Caco-2 (cell line): Measurements from ENCODE around the gene PBOV1. TPM values are rescaled to one million over a fixed set of nuclear protein-coding genes. Genes with fewer than 3 reads are reported as not detected.

ENCODE experiments used
- BruUV-seq: library from RNA; stranded (reverse); fragments of 400-500 nt; replicated peaks from 2 replicates; lab custom pipeline; 2021; lab: Mats Ljungman, UMichigan
- CTCF ChIA-PET: fragments of 300-600 bp; sonication (Branson Sonifier 250); formaldehyde crosslinking; loops from one replicate; lab custom pipeline; 2022; ENCODE audit warnings: antibody characterized with exemption; lab: Charles Lee
- POLR2A ChIA-PET: fragments of 300-600 bp; sonication (Branson Sonifier 250); formaldehyde crosslinking; loops from one replicate; lab custom pipeline; 2022; ENCODE audit warnings: antibody characterized with exemption; lab: Charles Lee
- DNase-seq, 2 experiments: peaks; one replicate each; pipeline versions ENCODE4 v3.0.0 to v3.0.0-alpha.2; 2020 to 2022
- H3K27me3 ChIP-seq: replicated peaks from 2 replicates; pipeline ENCODE4 v1.6.0; 2011; ENCODE audit warnings: low read length; ENCODE audit not compliant: control insufficient read depth, insufficient read depth
- H3K36me3 ChIP-seq: 2 replicates; pipeline ENCODE4 v1.5.1; 2011; ENCODE audit warnings: low read length; ENCODE audit not compliant: control insufficient read depth, insufficient read depth
- H3K4me1 ChIP-seq: fragments of 250-450 bp; sonication (Bioruptor Pico); 2 replicates; pipeline ENCODE4 v1.5.1; 2020; ENCODE audit warnings: mild to moderate bottlenecking
- H3K4me3 ChIP-seq: 2 replicates; pipeline ENCODE4 v1.5.1; 2011; ENCODE audit warnings: low read depth, mild to moderate bottlenecking, control low read depth, low read length
- H3K9me3 ChIP-seq: fragments of 250-450 bp; sonication (Bioruptor Pico); 2 replicates; pipeline ENCODE4 v1.5.1; 2020; ENCODE audit warnings: mild to moderate bottlenecking, moderate library complexity
- H3K27ac Mint-ChIP-seq: one replicate; pipeline ENCODE4 v1.8.0; 2022; ENCODE audit warnings: mixed read lengths; ENCODE audit not compliant: unreplicated experiment
- H3K27me3 Mint-ChIP-seq: one replicate; pipeline ENCODE4 v1.8.0; 2022; ENCODE audit warnings: mixed read lengths; ENCODE audit not compliant: insufficient read depth, unreplicated experiment
- H3K36me3 Mint-ChIP-seq: one replicate; pipeline ENCODE4 v1.8.0; 2022; ENCODE audit warnings: mild to moderate bottlenecking, mixed read lengths; ENCODE audit not compliant: insufficient read depth, unreplicated experiment
- H3K4me1 Mint-ChIP-seq: one replicate; pipeline ENCODE4 v1.8.0; 2022; ENCODE audit warnings: low read depth, mixed read lengths; ENCODE audit not compliant: unreplicated experiment
- H3K4me3 Mint-ChIP-seq: one replicate; pipeline ENCODE4 v1.8.0; 2022; ENCODE audit warnings: mild to moderate bottlenecking, moderate library complexity, mixed read lengths; ENCODE audit not compliant: unreplicated experiment
- H3K9me3 Mint-ChIP-seq: one replicate; pipeline ENCODE4 v1.8.0; 2022; ENCODE audit warnings: mixed read lengths; ENCODE audit not compliant: unreplicated experiment
- CTCF ChIP-seq, 2 experiments: fragments of 200-600 bp in 1 of 2; IDR thresholded peaks; 1 replicate in 1 of 2; 2 replicates in 1 of 2; pipeline versions ENCODE4 v1.5.1 to v1.8.0; 2011 to 2022; ENCODE audit warnings: antibody characterized with exemption in 1 of 2, control low read depth in 1 of 2, inconsistent platforms in 1 of 2, low read depth in 1 of 2, low read length in 1 of 2, mild to moderate bottlenecking in 1 of 2, moderate library complexity in 1 of 2; ENCODE audit not compliant: insufficient read depth in 1 of 2, severe bottlenecking in 1 of 2, unreplicated experiment in 1 of 2
- intact Hi-C: fragments of 100-400 bp; cut with micrococcal nuclease; formaldehyde crosslinking; loops from one replicate; pipeline ENCODE4 v1.10.0; 2022; ENCODE audit not compliant: unreplicated experiment
- total RNA-seq: library from RNA; stranded (reverse); gene quantifications from 2 replicates; pipeline ENCODE4 v1.2.3, GENCODE V29; 2022

The PBOV1 gene
- total RNA-seq, 1 experiment from 2014 or later = not detected

DNA sequence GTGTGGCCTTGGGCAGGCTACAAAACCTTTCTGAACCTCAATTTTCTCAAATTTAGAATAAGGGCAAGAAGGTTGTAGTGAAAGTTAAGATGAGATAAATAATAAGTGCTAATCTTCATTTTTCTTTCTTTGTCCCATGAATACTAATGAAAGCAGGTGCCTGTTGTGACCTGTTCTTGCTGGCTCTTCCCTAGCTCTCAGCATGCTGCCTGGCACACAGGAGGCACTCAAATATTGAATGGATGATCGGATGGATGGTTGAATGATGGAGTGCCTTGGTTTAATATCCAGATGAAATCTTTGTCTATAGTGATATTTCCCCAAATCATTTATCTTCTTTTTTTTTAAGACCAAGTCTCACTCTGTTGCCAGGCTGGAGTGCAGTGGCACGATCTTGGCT is 15.0 kb downstream of the PBOV1 start:
- Histone ChIP-seq H3K4me3 (no peak overlapping the region), H3K4me1 (no peaks in the 10 kb centered on the region), H3K9me3 (no peaks in the 10 kb centered on the region), H3K27me3 (no peaks in the 10 kb centered on the region), H3K36me3 (no peaks in the 10 kb centered on the region)
- H3K4me3 Mint-ChIP-seq = no peak overlapping the region
- no TSS peak for BruUV-seq
- no peaks in the 10 kb centered on the region for H3K27me3 Mint-ChIP-seq
- H3K9me3 Mint-ChIP-seq = no peaks in the 10 kb centered on the region
- H3K36me3 Mint-ChIP-seq = no peaks in the 10 kb centered on the region
- POLR2A ChIA-PET = no interaction called here
- CTCF ChIA-PET = no interaction called here
- intact Hi-C loops = no loop called here
- peaks cover 6% of the 10 kb centered on the region for H3K4me1 Mint-ChIP-seq
- H3K27ac Mint-ChIP-seq = no peak overlapping the region
- no peak for DNase-seq
- TF ChIP-seq CTCF (IDR thresholded peaks at IDR 0.05; ENCODE audit: insufficient read depth in 1 of 2, low read depth in 1 of 2, low read length in 1 of 2, severe bottlenecking in 1 of 2, unreplicated experiment in 1 of 2) = no peak

- Mint-ChIP-seq H3K9me3 (no peaks in the 10 kb centered on the region), H3K4me3 (no peak overlapping the region), H3K27ac (no peak overlapping the region), H3K36me3 (no peaks in the 10 kb centered on the region), H3K4me1 (peaks cover 6% of the 10 kb centered on the region), H3K27me3 (no peaks in the 10 kb centered on the region)
- Histone ChIP-seq H3K9me3 (no peaks in the 10 kb centered on the region), H3K36me3 (no peaks in the 10 kb centered on the region), H3K4me3 (no peak overlapping the region), H3K4me1 (no peaks in the 10 kb centered on the region), H3K27me3 (no peaks in the 10 kb centered on the region)
- intact Hi-C loops = no loop called here
- no peak for DNase-seq
- no peak for TF ChIP-seq CTCF (IDR thresholded peaks at IDR 0.05; ENCODE audit: insufficient read depth in 1 of 2, low read depth in 1 of 2, low read length in 1 of 2, severe bottlenecking in 1 of 2, unreplicated experiment in 1 of 2)
- ChIA-PET POLR2A (no interaction called here), CTCF (no interaction called here)
- no TSS peak for BruUV-seq
Measured at GRCh38 chr6:138201836-138202235, 16.5 kb downstream of the PBOV1 start.

DNA sequence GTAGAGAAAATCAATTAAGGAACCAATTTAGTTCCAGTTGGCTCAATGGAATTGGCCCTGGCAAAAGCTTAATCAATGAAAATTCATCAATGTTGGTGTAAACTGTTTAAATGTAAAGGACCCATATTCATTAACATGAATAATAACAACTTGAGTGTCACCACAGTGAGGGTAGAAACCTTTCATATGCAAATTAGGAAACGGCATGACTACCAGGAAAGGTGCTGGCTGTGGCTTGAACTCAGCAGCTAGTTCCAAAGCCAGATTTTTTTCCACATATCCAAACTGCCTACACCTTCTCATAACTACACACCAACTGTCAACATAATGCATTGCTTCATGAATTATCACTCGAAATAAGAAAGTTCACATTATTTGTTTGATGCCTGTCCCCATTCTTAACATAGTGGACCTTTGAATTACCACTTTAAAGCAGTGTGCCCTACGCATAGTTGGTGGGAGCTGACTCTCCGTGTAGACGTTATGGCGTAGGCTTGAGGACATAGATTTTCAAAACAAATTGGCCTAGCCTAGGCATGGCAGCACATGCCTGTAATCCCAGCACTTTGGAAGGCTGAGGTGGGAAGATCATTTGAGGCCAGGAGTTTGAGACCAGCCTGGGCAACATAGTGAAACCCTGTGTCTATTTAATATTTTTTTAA is 19.7 kb downstream of the PBOV1 start:
- no peaks in the 10 kb centered on the region for H3K27me3 Mint-ChIP-seq

More for the DNA sequence above, 19.7 kb downstream of the PBOV1 start:
- DNase-seq = no peak
- BruUV-seq = no TSS peak
- Histone ChIP-seq H3K4me1 (no peaks in the 10 kb centered on the region), H3K4me3 (no peak overlapping the region), H3K27me3 (no peaks in the 10 kb centered on the region), H3K9me3 (no peaks in the 10 kb centered on the region), H3K36me3 (no peaks in the 10 kb centered on the region)
- Mint-ChIP-seq H3K4me3 (no peak overlapping the region), H3K9me3 (no peaks in the 10 kb centered on the region), H3K36me3 (no peaks in the 10 kb centered on the region), H3K4me1 (no peaks in the 10 kb centered on the region), H3K27ac (no peak overlapping the region)
- intact Hi-C loops = no loop called here
- TF ChIP-seq CTCF (IDR thresholded peaks at IDR 0.05; ENCODE audit: insufficient read depth in 1 of 2, low read depth in 1 of 2, low read length in 1 of 2, severe bottlenecking in 1 of 2, unreplicated experiment in 1 of 2) = no peak
- POLR2A ChIA-PET = no interaction called here
- CTCF ChIA-PET = no interaction called here
